Loucy (cell line): ENCODE data around the gene DGKQ.

Experiments used
- EZH2phosphoT487 ChIP-seq: fragments of 200-600 bp; IDR thresholded peaks from 2 replicates; pipeline ENCODE4 v1.6.1; 2018; ENCODE audit warnings: antibody characterized with exemption, mild to moderate bottlenecking, moderate library complexity, borderline replicate concordance
- TF ChIP-seq, protein P1 (sequence below): fragments of 200-600 bp; sonication (generic); conservative IDR thresholded peaks from 2 replicates; pipeline ENCODE4 v1.5.1; 2014; ENCODE audit warnings: mild to moderate bottlenecking, antibody characterized with exemption, low read length

DNA sequence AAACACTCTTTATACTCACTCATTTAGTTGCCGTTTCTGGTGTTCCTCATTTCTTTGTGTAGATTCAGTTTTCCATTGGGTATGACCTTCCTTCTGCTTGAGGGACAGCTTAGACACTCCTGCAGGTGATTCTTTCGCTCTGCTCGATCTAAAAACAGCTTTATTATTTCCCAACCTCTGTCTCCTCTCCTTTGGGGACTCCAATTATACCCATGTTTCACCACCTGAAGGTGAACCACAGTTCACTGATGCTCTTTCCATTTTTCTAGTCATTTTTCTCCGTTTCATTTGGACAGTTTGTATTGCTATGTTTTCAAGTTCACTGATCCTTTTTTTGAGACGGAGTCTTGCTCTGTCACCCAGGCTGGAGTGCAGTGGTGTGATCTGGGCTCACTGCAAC is 33.5 kb upstream of the DGKQ start:
- TF ChIP-seq, protein P1, sequence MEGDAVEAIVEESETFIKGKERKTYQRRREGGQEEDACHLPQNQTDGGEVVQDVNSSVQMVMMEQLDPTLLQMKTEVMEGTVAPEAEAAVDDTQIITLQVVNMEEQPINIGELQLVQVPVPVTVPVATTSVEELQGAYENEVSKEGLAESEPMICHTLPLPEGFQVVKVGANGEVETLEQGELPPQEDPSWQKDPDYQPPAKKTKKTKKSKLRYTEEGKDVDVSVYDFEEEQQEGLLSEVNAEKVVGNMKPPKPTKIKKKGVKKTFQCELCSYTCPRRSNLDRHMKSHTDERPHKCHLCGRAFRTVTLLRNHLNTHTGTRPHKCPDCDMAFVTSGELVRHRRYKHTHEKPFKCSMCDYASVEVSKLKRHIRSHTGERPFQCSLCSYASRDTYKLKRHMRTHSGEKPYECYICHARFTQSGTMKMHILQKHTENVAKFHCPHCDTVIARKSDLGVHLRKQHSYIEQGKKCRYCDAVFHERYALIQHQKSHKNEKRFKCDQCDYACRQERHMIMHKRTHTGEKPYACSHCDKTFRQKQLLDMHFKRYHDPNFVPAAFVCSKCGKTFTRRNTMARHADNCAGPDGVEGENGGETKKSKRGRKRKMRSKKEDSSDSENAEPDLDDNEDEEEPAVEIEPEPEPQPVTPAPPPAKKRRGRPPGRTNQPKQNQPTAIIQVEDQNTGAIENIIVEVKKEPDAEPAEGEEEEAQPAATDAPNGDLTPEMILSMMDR: no peak
- no peak for TF ChIP-seq EZH2phosphoT487
